WTC11 (cell line): Measurements from ENCODE around the gene CDH2. TPM values are rescaled to one million over a fixed set of nuclear protein-coding genes. Genes with fewer than 3 reads are reported as not detected.

ENCODE experiments used
- ATAC-seq: fragments of 200-7000 bp; cut with Tn5 transposase; 2 replicates; pipeline ENCODE4 v1.10.0; 2021; ENCODE audit warnings: mild to moderate bottlenecking, moderate library complexity
- CTCF ChIA-PET: fragments of 300-600 bp; sonication (Branson Sonifier 250); formaldehyde crosslinking; loops from one replicate; lab custom pipeline; 2021; ENCODE audit warnings: antibody characterized with exemption; lab: Charles Lee
- POLR2A ChIA-PET: fragments of 350-600 bp; sonication (Branson Sonifier 250); formaldehyde crosslinking; loops from one replicate; lab custom pipeline; 2021; ENCODE audit warnings: antibody characterized with exemption; lab: Charles Lee
- DNase-seq: peaks from one replicate; pipeline ENCODE4 v3.0.0; 2021; ENCODE audit warnings: low spot score
- H3K27ac Mint-ChIP-seq: 2 replicates; pipeline ENCODE4 v1.8.0; 2021; ENCODE audit warnings: mixed read lengths
- H3K27me3 Mint-ChIP-seq: 2 replicates; pipeline ENCODE4 v1.8.0; 2021; ENCODE audit warnings: low read depth, mild to moderate bottlenecking, moderate library complexity, mixed read lengths
- H3K36me3 Mint-ChIP-seq: 2 replicates; pipeline ENCODE4 v1.8.0; 2021; ENCODE audit warnings: mixed read lengths
- H3K4me1 Mint-ChIP-seq: 2 replicates; pipeline ENCODE4 v1.8.0; 2022; ENCODE audit warnings: mixed read lengths
- H3K4me3 Mint-ChIP-seq: 2 replicates; pipeline ENCODE4 v1.8.0; 2021; ENCODE audit warnings: mild to moderate bottlenecking, moderate library complexity, mixed read lengths
- H3K9me3 Mint-ChIP-seq: 2 replicates; pipeline ENCODE4 v1.8.0; 2021; ENCODE audit warnings: mixed read lengths
- ARID4B ChIP-seq: sonication (generic); formaldehyde crosslinking; IDR thresholded peaks from 2 replicates; pipeline ENCODE4 v1.8.0; 2023; ENCODE audit warnings: missing genetic modification reagents, mild to moderate bottlenecking, borderline replicate concordance
- ATF1 ChIP-seq: sonication (generic); formaldehyde crosslinking; IDR thresholded peaks from 2 replicates; pipeline ENCODE4 v1.8.1; 2023; ENCODE audit warnings: mild to moderate bottlenecking, moderate library complexity, missing genetic modification reagents
- CREB1 ChIP-seq: sonication (generic); formaldehyde crosslinking; IDR thresholded peaks from 2 replicates; pipeline ENCODE4 v1.8.0; 2023; ENCODE audit warnings: mild to moderate bottlenecking, missing genetic modification reagents
- EMX1 ChIP-seq: fragments of 250-450 bp; sonication (Bioruptor Pico); IDR thresholded peaks from 2 replicates; pipeline ENCODE4 v1.8.0; 2021; ENCODE audit warnings: mild to moderate bottlenecking
- FOXJ3 ChIP-seq: sonication (generic); formaldehyde crosslinking; IDR thresholded peaks from 2 replicates; pipeline ENCODE4 v1.9.0; 2021; ENCODE audit warnings: missing genetic modification reagents, mild to moderate bottlenecking, borderline replicate concordance
- GTF2I ChIP-seq: fragments of 250-450 bp; sonication (Bioruptor Pico); conservative IDR thresholded peaks from 2 replicates; pipeline ENCODE4 v1.4.0; 2021; ENCODE audit warnings: mild to moderate bottlenecking
- HMGA2 ChIP-seq: fragments of 250-450 bp; sonication (Bioruptor Pico); IDR thresholded peaks from 2 replicates; pipeline ENCODE4 v1.4.0; 2021; ENCODE audit warnings: mild to moderate bottlenecking, moderate library complexity
- HMGXB4 ChIP-seq: sonication (generic); formaldehyde crosslinking; IDR thresholded peaks from 2 replicates; pipeline ENCODE4 v1.8.1; 2023; ENCODE audit warnings: mild to moderate bottlenecking, moderate library complexity, missing genetic modification reagents
- JUN ChIP-seq: sonication (generic); formaldehyde crosslinking; IDR thresholded peaks from 2 replicates; pipeline ENCODE4 v1.8.0; 2023; ENCODE audit warnings: mild to moderate bottlenecking, missing genetic modification reagents
- KAT7 ChIP-seq: sonication (generic); formaldehyde crosslinking; IDR thresholded peaks from 2 replicates; pipeline ENCODE4 v1.8.1; 2023; ENCODE audit warnings: missing genetic modification reagents, mild to moderate bottlenecking, borderline replicate concordance
- MXD4 ChIP-seq: fragments of 250-450 bp; sonication (Bioruptor Pico); IDR thresholded peaks from 2 replicates; pipeline ENCODE4 v1.8.0; 2021; ENCODE audit warnings: mild to moderate bottlenecking, moderate library complexity, borderline replicate concordance
- NR1H2 ChIP-seq: sonication (generic); formaldehyde crosslinking; IDR thresholded peaks from 2 replicates; pipeline ENCODE4 v1.9.0; 2021; ENCODE audit warnings: mild to moderate bottlenecking, moderate library complexity, missing genetic modification reagents
- NR2C2 ChIP-seq: sonication (generic); formaldehyde crosslinking; IDR thresholded peaks from 2 replicates; pipeline ENCODE4 v1.8.0; 2022; ENCODE audit warnings: mild to moderate bottlenecking, missing genetic modification reagents
- USF2 ChIP-seq: sonication (generic); formaldehyde crosslinking; IDR thresholded peaks from 2 replicates; pipeline ENCODE4 v1.8.1; 2023; ENCODE audit warnings: mild to moderate bottlenecking, missing genetic modification reagents, moderate library complexity
- ZBTB21 ChIP-seq: sonication (generic); formaldehyde crosslinking; IDR thresholded peaks from 2 replicates; pipeline ENCODE4 v1.8.1; 2023; ENCODE audit warnings: mild to moderate bottlenecking, missing genetic modification reagents, borderline replicate concordance
- ZNF219 ChIP-seq: sonication (generic); formaldehyde crosslinking; IDR thresholded peaks from 2 replicates; pipeline ENCODE4 v1.8.0; 2023; ENCODE audit warnings: missing genetic modification reagents, mild to moderate bottlenecking, borderline replicate concordance
- ZNF317 ChIP-seq: sonication (generic); formaldehyde crosslinking; IDR thresholded peaks from 2 replicates; pipeline ENCODE4 v1.8.1; 2023; ENCODE audit warnings: low read depth, mild to moderate bottlenecking, moderate library complexity, missing genetic modification reagents, borderline replicate concordance
- ZSCAN18 ChIP-seq: fragments of 250-450 bp; sonication (Bioruptor Pico); IDR thresholded peaks from 2 replicates; pipeline ENCODE4 v2.1.2; 2022; ENCODE audit warnings: mild to moderate bottlenecking, moderate library complexity
- total RNA-seq: library from RNA; stranded (reverse); gene quantifications from 3 replicates; pipeline ENCODE4 v1.2.3, GENCODE V29; 2021
- TF ChIP-seq, protein P1 (sequence below): fragments of 200-600 bp; IDR thresholded peaks from 2 replicates; pipeline ENCODE4 v1.8.0; 2022; ENCODE audit warnings: antibody characterized with exemption
- TF ChIP-seq, protein P2 (sequence below): sonication (generic); formaldehyde crosslinking; IDR thresholded peaks from 2 replicates; pipeline ENCODE4 v1.8.1; 2022; ENCODE audit warnings: low read depth, missing genetic modification reagents, borderline replicate concordance
- TF ChIP-seq, protein P3 (sequence below): sonication (generic); formaldehyde crosslinking; IDR thresholded peaks from 2 replicates; pipeline ENCODE4 v1.8.1; 2022; ENCODE audit warnings: low read depth, mild to moderate bottlenecking, moderate library complexity, missing genetic modification reagents, borderline replicate concordance

Gene CDH2
- total RNA-seq, 1 experiment from 2014 or later, result 17.3 TPM

DNA sequence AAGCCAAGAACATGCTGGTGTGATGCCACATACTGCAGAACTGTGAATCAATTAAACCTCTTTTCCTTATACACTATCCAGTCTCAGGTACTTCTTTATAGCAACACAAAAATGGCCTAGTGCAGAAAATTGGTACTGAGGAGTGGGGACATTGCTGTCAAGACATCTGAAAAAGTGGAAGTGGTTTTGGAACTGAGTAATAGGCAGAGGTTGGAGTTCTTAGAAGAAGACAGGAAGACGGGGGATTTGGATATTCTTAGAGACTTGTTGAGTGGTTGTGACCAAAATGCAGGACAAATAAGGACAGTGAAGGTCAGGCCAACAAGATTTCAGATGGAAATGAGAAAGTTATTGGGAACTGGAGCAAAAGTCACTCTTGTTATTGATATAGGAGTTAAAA lies 31.3 kb upstream of the CDH2 start:
- DNase-seq (no peak), ATAC-seq (no peak)
- Mint-ChIP-seq H3K4me1 (no peaks in the 10 kb centered on the region), H3K36me3 (no peaks in the 10 kb centered on the region), H3K27me3 (no peaks in the 10 kb centered on the region), H3K4me3 (no peak overlapping the region), H3K9me3 (no peaks in the 10 kb centered on the region), H3K27ac (no peak overlapping the region)
- CTCF ChIA-PET, result no interaction called here
- POLR2A ChIA-PET, result no interaction called here
- TF ChIP-seq MXD4 (CRISPR knock-in tag), result no peak
- TF ChIP-seq ZNF219 (CRISPR knock-in tag), result no peak
- no peak for TF ChIP-seq KAT7
- TF ChIP-seq NR1H2, result no peak
- no peak for TF ChIP-seq ZBTB21 (CRISPR knock-in tag)
- TF ChIP-seq, protein P1, sequence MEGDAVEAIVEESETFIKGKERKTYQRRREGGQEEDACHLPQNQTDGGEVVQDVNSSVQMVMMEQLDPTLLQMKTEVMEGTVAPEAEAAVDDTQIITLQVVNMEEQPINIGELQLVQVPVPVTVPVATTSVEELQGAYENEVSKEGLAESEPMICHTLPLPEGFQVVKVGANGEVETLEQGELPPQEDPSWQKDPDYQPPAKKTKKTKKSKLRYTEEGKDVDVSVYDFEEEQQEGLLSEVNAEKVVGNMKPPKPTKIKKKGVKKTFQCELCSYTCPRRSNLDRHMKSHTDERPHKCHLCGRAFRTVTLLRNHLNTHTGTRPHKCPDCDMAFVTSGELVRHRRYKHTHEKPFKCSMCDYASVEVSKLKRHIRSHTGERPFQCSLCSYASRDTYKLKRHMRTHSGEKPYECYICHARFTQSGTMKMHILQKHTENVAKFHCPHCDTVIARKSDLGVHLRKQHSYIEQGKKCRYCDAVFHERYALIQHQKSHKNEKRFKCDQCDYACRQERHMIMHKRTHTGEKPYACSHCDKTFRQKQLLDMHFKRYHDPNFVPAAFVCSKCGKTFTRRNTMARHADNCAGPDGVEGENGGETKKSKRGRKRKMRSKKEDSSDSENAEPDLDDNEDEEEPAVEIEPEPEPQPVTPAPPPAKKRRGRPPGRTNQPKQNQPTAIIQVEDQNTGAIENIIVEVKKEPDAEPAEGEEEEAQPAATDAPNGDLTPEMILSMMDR, result no peak
- no peak for TF ChIP-seq USF2 (CRISPR knock-in tag)
- no peak for TF ChIP-seq HMGXB4 (CRISPR knock-in tag)
- no peak for TF ChIP-seq EMX1
- no peak for TF ChIP-seq CREB1 (CRISPR knock-in tag)
- TF ChIP-seq ATF1 (CRISPR knock-in tag), result no peak
- TF ChIP-seq NR2C2 (CRISPR knock-in tag), result no peak
- TF ChIP-seq ARID4B (CRISPR knock-in tag), result no peak
- no peak for TF ChIP-seq FOXJ3 (CRISPR knock-in tag)
- TF ChIP-seq, protein P2, sequence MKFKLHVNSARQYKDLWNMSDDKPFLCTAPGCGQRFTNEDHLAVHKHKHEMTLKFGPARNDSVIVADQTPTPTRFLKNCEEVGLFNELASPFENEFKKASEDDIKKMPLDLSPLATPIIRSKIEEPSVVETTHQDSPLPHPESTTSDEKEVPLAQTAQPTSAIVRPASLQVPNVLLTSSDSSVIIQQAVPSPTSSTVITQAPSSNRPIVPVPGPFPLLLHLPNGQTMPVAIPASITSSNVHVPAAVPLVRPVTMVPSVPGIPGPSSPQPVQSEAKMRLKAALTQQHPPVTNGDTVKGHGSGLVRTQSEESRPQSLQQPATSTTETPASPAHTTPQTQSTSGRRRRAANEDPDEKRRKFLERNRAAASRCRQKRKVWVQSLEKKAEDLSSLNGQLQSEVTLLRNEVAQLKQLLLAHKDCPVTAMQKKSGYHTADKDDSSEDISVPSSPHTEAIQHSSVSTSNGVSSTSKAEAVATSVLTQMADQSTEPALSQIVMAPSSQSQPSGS, result no peak
- TF ChIP-seq GTF2I (CRISPR knock-in tag), result no peak

- no peak for ATAC-seq
- no peaks in the 10 kb centered on the region for H3K36me3 Mint-ChIP-seq
- H3K27ac Mint-ChIP-seq, result no peak overlapping the region
- no peaks in the 10 kb centered on the region for H3K9me3 Mint-ChIP-seq
- CTCF ChIA-PET, result no interaction called here
- POLR2A ChIA-PET, result no interaction called here
- no peaks in the 10 kb centered on the region for H3K4me1 Mint-ChIP-seq
- no peak for DNase-seq
- H3K4me3 Mint-ChIP-seq, result no peak overlapping the region
- H3K27me3 Mint-ChIP-seq, result no peaks in the 10 kb centered on the region
- TF ChIP-seq HMGA2 (CRISPR knock-in tag), result no peak
- no peak for TF ChIP-seq ZNF317 (CRISPR knock-in tag)
- TF ChIP-seq ZSCAN18 (CRISPR knock-in tag), result no peak
- TF ChIP-seq JUN (CRISPR knock-in tag), result no peak
- TF ChIP-seq ATF1 (CRISPR knock-in tag), result no peak
- TF ChIP-seq, protein P3, sequence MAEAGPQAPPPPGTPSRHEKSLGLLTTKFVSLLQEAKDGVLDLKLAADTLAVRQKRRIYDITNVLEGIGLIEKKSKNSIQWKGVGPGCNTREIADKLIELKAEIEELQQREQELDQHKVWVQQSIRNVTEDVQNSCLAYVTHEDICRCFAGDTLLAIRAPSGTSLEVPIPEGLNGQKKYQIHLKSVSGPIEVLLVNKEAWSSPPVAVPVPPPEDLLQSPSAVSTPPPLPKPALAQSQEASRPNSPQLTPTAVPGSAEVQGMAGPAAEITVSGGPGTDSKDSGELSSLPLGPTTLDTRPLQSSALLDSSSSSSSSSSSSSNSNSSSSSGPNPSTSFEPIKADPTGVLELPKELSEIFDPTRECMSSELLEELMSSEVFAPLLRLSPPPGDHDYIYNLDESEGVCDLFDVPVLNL, result no peak
Measured at GRCh38 chr18:28204154-28204553, 27.2 kb upstream of the CDH2 start.
